HFF-Myc (cell line): Measurements from ENCODE around the gene CDH3.

Experiments used
- DNase-seq: peaks from one replicate; pipeline ENCODE4 v3.0.0-alpha.2; 2011; ENCODE audit warnings: low read depth; ENCODE audit errors: extremely low read depth
- H3K4me3 ChIP-seq: replicated peaks from 2 replicates; pipeline ENCODE4 v1.5.1; 2011; ENCODE audit warnings: low read depth, mild to moderate bottlenecking, control low read depth, low read length
- CTCF ChIP-seq: IDR thresholded peaks from 2 replicates; pipeline ENCODE4 v1.5.1; 2012; ENCODE audit warnings: mild to moderate bottlenecking, low read depth, low read length, control low read depth; ENCODE audit errors: missing control alignments

The CDH3 gene

GRCh38 chr16:68646953-68647659 lies 2.0 kb downstream of the CDH3 start:
- no peak for DNase-seq
- TF ChIP-seq CTCF: no peak
- no peak overlapping the region for H3K4me3 ChIP-seq

- no peak for TF ChIP-seq CTCF
- DNase-seq: no peak
- no peak overlapping the region for H3K4me3 ChIP-seq
These were observed 6.0 kb downstream of the CDH3 start for GRCh38 chr16:68651136-68651535.

- no peak overlapping the region for H3K4me3 ChIP-seq
- no peak for DNase-seq
- TF ChIP-seq CTCF: no peak
These were observed 7.5 kb downstream of the CDH3 start for GRCh38 chr16:68652659-68653058.

GRCh38 chr16:68655806-68656205 lies 10.7 kb downstream of the CDH3 start:
- H3K4me3 ChIP-seq: no peak overlapping the region
- no peak for TF ChIP-seq CTCF
- no peak for DNase-seq

- no peak overlapping the region for H3K4me3 ChIP-seq
- no peak for DNase-seq
- no peak for TF ChIP-seq CTCF
These were observed 11.6 kb downstream of the CDH3 start for GRCh38 chr16:68656751-68657150.

- H3K4me3 ChIP-seq: no peak overlapping the region
- DNase-seq: peak; percentile 95
- no peak for TF ChIP-seq CTCF
These were observed 13.3 kb downstream of the CDH3 start for GRCh38 chr16:68658341-68658973.
